PC-9 (cell line): ENCODE results near the gene PAN3. TPM values are rescaled to one million over a fixed set of nuclear protein-coding genes. Genes with fewer than 3 reads are reported as not detected.

Source experiments
- BruUV-seq: library from RNA; stranded (reverse); fragments of 400-500 nt; replicated peaks from 2 replicates; lab custom pipeline; 2021; lab: Mats Ljungman, UMichigan
- CTCF ChIA-PET: fragments of 300-600 bp; sonication (Branson Sonifier 250); formaldehyde crosslinking; loops from one replicate; lab custom pipeline; 2022; ENCODE audit warnings: antibody characterized with exemption; lab: Charles Lee
- POLR2A ChIA-PET: fragments of 300-600 bp; sonication (Branson Sonifier 250); formaldehyde crosslinking; loops from one replicate; lab custom pipeline; 2022; ENCODE audit warnings: antibody characterized with exemption; ENCODE audit not compliant: unreplicated experiment; lab: Charles Lee
- DNase-seq, 2 experiments: peaks; one replicate each; pipeline versions ENCODE4 v3.0.0 to v3.0.0-alpha.2; 2015 to 2022; ENCODE audit warnings: mixed read lengths in 1 of 2
- H2AFZ ChIP-seq: fragments of 200-600 bp; sonication (generic); 2 replicates; pipeline ENCODE4 v1.8.1; 2017; ENCODE audit warnings: antibody characterized with exemption
- H3F3A ChIP-seq: fragments of 200-600 bp; sonication (generic); 2 replicates; pipeline ENCODE4 v1.8.1; 2017; ENCODE audit warnings: antibody characterized with exemption, mild to moderate bottlenecking, low read depth; ENCODE audit not compliant: insufficient read depth
- H3K27ac ChIP-seq: fragments of 200-600 bp; sonication (generic); 2 replicates; pipeline ENCODE4 v1.6.1; 2016; ENCODE audit warnings: mixed run types
- H3K27me3 ChIP-seq: fragments of 200-600 bp; sonication (generic); 2 replicates; pipeline ENCODE4 v1.6.1; 2016; ENCODE audit warnings: low read depth, mixed run types; ENCODE audit not compliant: insufficient read depth
- H3K36me3 ChIP-seq: fragments of 200-600 bp; sonication (generic); 2 replicates; pipeline ENCODE4 v1.6.1; 2016; ENCODE audit warnings: low read depth, mixed run types
- H3K4me1 ChIP-seq: fragments of 200-600 bp; sonication (generic); replicated peaks from 2 replicates; pipeline ENCODE4 v1.6.1; 2016; ENCODE audit warnings: mixed run types; ENCODE audit not compliant: insufficient read depth
- H3K4me2 ChIP-seq: fragments of 200-600 bp; sonication (generic); 2 replicates; pipeline ENCODE4 v1.6.1; 2017; ENCODE audit warnings: mixed run types
- H3K4me3 ChIP-seq: fragments of 200-600 bp; sonication (generic); 2 replicates; pipeline ENCODE4 v1.6.1; 2016; ENCODE audit warnings: mixed run types
- H3K79me2 ChIP-seq: fragments of 200-600 bp; sonication (generic); 2 replicates; pipeline ENCODE4 v1.6.1; 2017; ENCODE audit warnings: low read depth, mixed run types
- H3K9me2 ChIP-seq: fragments of 200-600 bp; sonication (generic); 2 replicates; pipeline ENCODE4 v1.8.1; 2017; ENCODE audit warnings: mild to moderate bottlenecking; ENCODE audit not compliant: insufficient read depth
- H3K9me3 ChIP-seq: fragments of 200-600 bp; sonication (generic); 2 replicates; pipeline ENCODE4 v1.8.1; 2016; ENCODE audit warnings: low read depth; ENCODE audit not compliant: insufficient read depth
- H4K20me1 ChIP-seq: fragments of 200-600 bp; sonication (generic); 2 replicates; pipeline ENCODE4 v1.8.1; 2017; ENCODE audit not compliant: insufficient read depth
- CTCF ChIP-seq: fragments of 200-600 bp; sonication (generic); conservative IDR thresholded peaks from 2 replicates; pipeline ENCODE4 v1.6.1; 2017; ENCODE audit warnings: mixed run types, antibody characterized with exemption, mild to moderate bottlenecking, moderate library complexity
- EZH2 ChIP-seq: fragments of 200-600 bp; sonication (generic); IDR thresholded peaks from 2 replicates; pipeline ENCODE4 v1.8.0; 2017; ENCODE audit warnings: antibody characterized with exemption, low read depth
- intact Hi-C: fragments of 100-400 bp; cut with micrococcal nuclease; formaldehyde crosslinking; loops from one replicate; pipeline ENCODE4 v1.10.0; 2022; ENCODE audit not compliant: unreplicated experiment
- total RNA-seq: library from RNA; stranded (reverse); gene quantifications from 2 replicates; pipeline ENCODE4 v1.2.3, GENCODE V29; 2021

PAN3 gene
- total RNA-seq, 1 experiment from 2014 or later, result 34.6 TPM

- no peak overlapping the region for H3K4me3 ChIP-seq
- DNase-seq, result no peak
- no TSS peak for BruUV-seq
- POLR2A ChIA-PET, result no interaction called here
- H3K9me2 ChIP-seq, result no peaks in the 10 kb centered on the region
- intact Hi-C loops, result no loop called here
- H3K4me1 ChIP-seq, result no peaks in the 10 kb centered on the region
- H2AFZ ChIP-seq, result no peak overlapping the region
- CTCF ChIA-PET, result no interaction called here
- peaks cover 28% of the 10 kb centered on the region for H3K27me3 ChIP-seq
- H3K36me3 ChIP-seq, result no peaks in the 10 kb centered on the region
- no peaks in the 10 kb centered on the region for H3K79me2 ChIP-seq
- no peaks in the 10 kb centered on the region for H3F3A ChIP-seq
- TF ChIP-seq EZH2 (no peak), CTCF (no peak)
- no peaks in the 10 kb centered on the region for H4K20me1 ChIP-seq
- H3K4me2 ChIP-seq, result no peak overlapping the region
- H3K27ac ChIP-seq, result no peak overlapping the region
- H3K9me3 ChIP-seq, result no peaks in the 10 kb centered on the region
Measured at GRCh38 chr13:28313579-28313978, 175.2 kb downstream of the PAN3 start.

- Histone ChIP-seq H3K36me3 (no peaks in the 10 kb centered on the region), H2AFZ (no peak overlapping the region), H3K4me2 (no peak overlapping the region), H3K4me1 (no peaks in the 10 kb centered on the region), H3K4me3 (no peak overlapping the region), H3F3A (no peaks in the 10 kb centered on the region), H3K79me2 (no peaks in the 10 kb centered on the region), H3K9me2 (no peaks in the 10 kb centered on the region), H3K27me3 (peaks cover 21% of the 10 kb centered on the region; the same call in 1 of the 2 replicates), H4K20me1 (no peaks in the 10 kb centered on the region), H3K9me3 (no peaks in the 10 kb centered on the region), H3K27ac (no peak overlapping the region)
- ChIA-PET CTCF (no interaction called here), POLR2A (no interaction called here)
- intact Hi-C loops, result no loop called here
- no TSS peak for BruUV-seq
- no peak for TF ChIP-seq CTCF
- no peak for TF ChIP-seq EZH2
- DNase-seq, result no peak
Measured at GRCh38 chr13:28314879-28315278, 176.5 kb downstream of the PAN3 start.

- H3K4me1 ChIP-seq, result no peaks in the 10 kb centered on the region
- no TSS peak for BruUV-seq
- H4K20me1 ChIP-seq, result no peaks in the 10 kb centered on the region
- H3K36me3 ChIP-seq, result no peaks in the 10 kb centered on the region
- H3K27ac ChIP-seq, result no peak overlapping the region
- no peak overlapping the region for H2AFZ ChIP-seq
- peaks cover 20% of the 10 kb centered on the region; the same call in 1 of the 2 replicates for H3K27me3 ChIP-seq
- TF ChIP-seq EZH2 (no peak), CTCF (no peak)
- H3K4me3 ChIP-seq, result no peak overlapping the region
- no peaks in the 10 kb centered on the region for H3K79me2 ChIP-seq
- no peaks in the 10 kb centered on the region for H3K9me2 ChIP-seq
- DNase-seq, result no peak
- H3F3A ChIP-seq, result no peaks in the 10 kb centered on the region
- ChIA-PET CTCF (no interaction called here), POLR2A (no interaction called here)
- intact Hi-C loops, result no loop called here
- H3K4me2 ChIP-seq, result no peak overlapping the region
- H3K9me3 ChIP-seq, result no peaks in the 10 kb centered on the region
Measured at GRCh38 chr13:28316129-28316528, 177.8 kb downstream of the PAN3 start.
